Loucy (cell line): ENCODE results near the gene KRT13.

Experiments
- H2AFZ ChIP-seq: fragments of 200-600 bp; sonication (generic); 2 replicates; pipeline ENCODE4 v1.6.0; 2016; ENCODE audit warnings: antibody characterized with exemption, mild to moderate bottlenecking, low read length, moderate library complexity
- H3F3A ChIP-seq: fragments of 200-600 bp; 2 replicates; pipeline ENCODE4 v1.6.0; 2016; ENCODE audit warnings: antibody characterized with exemption, low read depth, mild to moderate bottlenecking
- H3K27me3 ChIP-seq: fragments of 200-600 bp; sonication (generic); 2 replicates; pipeline ENCODE4 v1.6.1; 2014; ENCODE audit warnings: low read length, mild to moderate bottlenecking; ENCODE audit not compliant: insufficient read depth, poor library complexity, severe bottlenecking
- H3K36me3 ChIP-seq: fragments of 200-600 bp; sonication (generic); 2 replicates; pipeline ENCODE4 v1.6.1; 2016; ENCODE audit warnings: low read length; ENCODE audit not compliant: insufficient read depth
- H3K4me1 ChIP-seq: fragments of 200-600 bp; sonication (generic); 2 replicates; pipeline ENCODE4 v1.5.1; 2014; ENCODE audit warnings: low read length, mild to moderate bottlenecking; ENCODE audit not compliant: insufficient read depth, poor library complexity, severe bottlenecking
- H3K4me2 ChIP-seq: fragments of 200-600 bp; sonication (generic); 2 replicates; pipeline ENCODE4 v1.6.0; 2014; ENCODE audit warnings: antibody characterized with exemption, low read length, low read depth, mild to moderate bottlenecking; ENCODE audit not compliant: poor library complexity, severe bottlenecking
- H3K4me3 ChIP-seq: fragments of 200-600 bp; sonication (generic); 2 replicates; pipeline ENCODE4 v1.5.1; 2014; ENCODE audit warnings: low read length, mild to moderate bottlenecking, mixed read lengths; ENCODE audit not compliant: poor library complexity, severe bottlenecking
- H3K79me2 ChIP-seq: fragments of 200-600 bp; sonication (generic); 2 replicates; pipeline ENCODE4 v1.6.1; 2014; ENCODE audit warnings: low read length; ENCODE audit not compliant: insufficient read depth
- H3K9ac ChIP-seq: fragments of 200-600 bp; sonication (generic); 2 replicates; pipeline ENCODE4 v1.6.0; 2014; ENCODE audit warnings: mild to moderate bottlenecking, low read depth, low read length, moderate library complexity; ENCODE audit not compliant: poor library complexity, severe bottlenecking
- H3K9me2 ChIP-seq: fragments of 200-600 bp; sonication (generic); replicated peaks from 2 replicates; pipeline ENCODE4 v1.6.1; 2016; ENCODE audit warnings: low read depth, low read length, mixed read lengths
- H3K9me3 ChIP-seq: fragments of 200-600 bp; sonication (generic); 2 replicates; pipeline ENCODE4 v1.6.1; 2014; ENCODE audit warnings: mild to moderate bottlenecking, antibody characterized with exemption, low read length, low read depth; ENCODE audit not compliant: insufficient read depth
- H4K20me1 ChIP-seq: fragments of 200-600 bp; sonication (generic); 2 replicates; pipeline ENCODE4 v1.6.0; 2014; ENCODE audit warnings: antibody characterized with exemption, low read length, mild to moderate bottlenecking; ENCODE audit not compliant: insufficient read depth, poor library complexity, severe bottlenecking
- EZH2phosphoT487 ChIP-seq: fragments of 200-600 bp; IDR thresholded peaks from 2 replicates; pipeline ENCODE4 v1.6.1; 2018; ENCODE audit warnings: antibody characterized with exemption, mild to moderate bottlenecking, moderate library complexity, borderline replicate concordance
- TF ChIP-seq, protein P1 (sequence below): fragments of 200-600 bp; sonication (generic); conservative IDR thresholded peaks from 2 replicates; pipeline ENCODE4 v1.5.1; 2014; ENCODE audit warnings: mild to moderate bottlenecking, antibody characterized with exemption, low read length

Gene KRT13

GRCh38 chr17:41491476-41491875 is 13.9 kb downstream of the KRT13 start:
- H4K20me1 ChIP-seq, result no peaks in the 10 kb centered on the region
- no peaks in the 10 kb centered on the region for H3F3A ChIP-seq
- peaks cover 6% of the 10 kb centered on the region for H3K4me1 ChIP-seq
- no peak overlapping the region for H3K4me2 ChIP-seq
- no peaks in the 10 kb centered on the region for H3K9me2 ChIP-seq
- H3K4me3 ChIP-seq, result no peak overlapping the region
- TF ChIP-seq, protein P1, sequence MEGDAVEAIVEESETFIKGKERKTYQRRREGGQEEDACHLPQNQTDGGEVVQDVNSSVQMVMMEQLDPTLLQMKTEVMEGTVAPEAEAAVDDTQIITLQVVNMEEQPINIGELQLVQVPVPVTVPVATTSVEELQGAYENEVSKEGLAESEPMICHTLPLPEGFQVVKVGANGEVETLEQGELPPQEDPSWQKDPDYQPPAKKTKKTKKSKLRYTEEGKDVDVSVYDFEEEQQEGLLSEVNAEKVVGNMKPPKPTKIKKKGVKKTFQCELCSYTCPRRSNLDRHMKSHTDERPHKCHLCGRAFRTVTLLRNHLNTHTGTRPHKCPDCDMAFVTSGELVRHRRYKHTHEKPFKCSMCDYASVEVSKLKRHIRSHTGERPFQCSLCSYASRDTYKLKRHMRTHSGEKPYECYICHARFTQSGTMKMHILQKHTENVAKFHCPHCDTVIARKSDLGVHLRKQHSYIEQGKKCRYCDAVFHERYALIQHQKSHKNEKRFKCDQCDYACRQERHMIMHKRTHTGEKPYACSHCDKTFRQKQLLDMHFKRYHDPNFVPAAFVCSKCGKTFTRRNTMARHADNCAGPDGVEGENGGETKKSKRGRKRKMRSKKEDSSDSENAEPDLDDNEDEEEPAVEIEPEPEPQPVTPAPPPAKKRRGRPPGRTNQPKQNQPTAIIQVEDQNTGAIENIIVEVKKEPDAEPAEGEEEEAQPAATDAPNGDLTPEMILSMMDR, result no peak
- TF ChIP-seq EZH2phosphoT487, result no peak
- no peaks in the 10 kb centered on the region for H3K36me3 ChIP-seq
- H3K9ac ChIP-seq, result no peak overlapping the region
- no peaks in the 10 kb centered on the region for H3K27me3 ChIP-seq
- H2AFZ ChIP-seq, result no peak overlapping the region
- H3K79me2 ChIP-seq, result no peaks in the 10 kb centered on the region
- no peaks in the 10 kb centered on the region for H3K9me3 ChIP-seq

- no peaks in the 10 kb centered on the region for H3K36me3 ChIP-seq
- no peaks in the 10 kb centered on the region for H3K79me2 ChIP-seq
- no peaks in the 10 kb centered on the region for H4K20me1 ChIP-seq
- no peaks in the 10 kb centered on the region for H3K9me3 ChIP-seq
- H3K4me1 ChIP-seq, result peaks cover 6% of the 10 kb centered on the region
- TF ChIP-seq EZH2phosphoT487, result no peak
- H3F3A ChIP-seq, result no peaks in the 10 kb centered on the region
- no peak overlapping the region for H3K9ac ChIP-seq
- H3K27me3 ChIP-seq, result no peaks in the 10 kb centered on the region
- no peak overlapping the region for H3K4me3 ChIP-seq
- H3K4me2 ChIP-seq, result peak overlapping the region; percentile 37
- H2AFZ ChIP-seq, result peak overlapping the region; percentile 67
- no peaks in the 10 kb centered on the region for H3K9me2 ChIP-seq
These were observed 15.1 kb downstream of the KRT13 start for GRCh38 chr17:41490000-41490990.

- Histone ChIP-seq H3K36me3 (no peaks in the 10 kb centered on the region), H3K4me1 (peaks cover 6% of the 10 kb centered on the region), H3K9ac (no peak within 1 kb of the TSS), H3K79me2 (no peaks in the 10 kb centered on the region), H2AFZ (peak within 1 kb of the TSS; percentile 67), H3K9me2 (no peaks in the 10 kb centered on the region), H3K27me3 (no peaks in the 10 kb centered on the region), H3K4me3 (no peak within 1 kb of the TSS), H3K9me3 (no peaks in the 10 kb centered on the region), H4K20me1 (no peaks in the 10 kb centered on the region), H3K4me2 (peak within 1 kb of the TSS; percentile 37), H3F3A (no peaks in the 10 kb centered on the region)
- no peak for TF ChIP-seq EZH2phosphoT487
- TF ChIP-seq, protein P1, result no peak
These were observed 15.9 kb downstream of the KRT13 start, which contains the start of gene KRT36 for GRCh38 chr17:41489531-41489930. Gene KRT36 (minus strand): TSS chr17:41489910. CDS start chr17:41489864, 46 bp downstream.
